ENCODE data around the gene PCGF6.
A peak's percentile ranks its signal among the peaks of the same experiment; 100 is the strongest.

Gene PCGF6

GRCh38 chr10:103353281-103353680 lies 2.3 kb upstream of the PCGF6 start:
- no peak for TF ChIP-seq CTCF (conservative IDR thresholded peaks at IDR 0.05)
- no peak overlapping the region for H3K27ac ChIP-seq

- H3K27ac ChIP-seq = peak overlapping the region; percentile 81
- no peak for TF ChIP-seq CTCF (conservative IDR thresholded peaks at IDR 0.05)
These were observed 794 bp downstream of the PCGF6 start for GRCh38 chr10:103350175-103350516.

- H3K27ac ChIP-seq = no peak overlapping the region
- TF ChIP-seq CTCF (conservative IDR thresholded peaks at IDR 0.05) = no peak
These were observed 14.6 kb downstream of the PCGF6 start for GRCh38 chr10:103336370-103336769.

GRCh38 chr10:103334567-103334966 lies 16.4 kb downstream of the PCGF6 start:
- no peak overlapping the region for H3K27ac ChIP-seq
- TF ChIP-seq CTCF (conservative IDR thresholded peaks at IDR 0.05) = no peak

- TF ChIP-seq CTCF (conservative IDR thresholded peaks at IDR 0.05) = peak; percentile 80
- no peak overlapping the region for H3K27ac ChIP-seq
These were observed 16.9 kb downstream of the PCGF6 start for GRCh38 chr10:103333934-103334520.

- no peak for TF ChIP-seq CTCF (conservative IDR thresholded peaks at IDR 0.05)
- no peak overlapping the region for H3K27ac ChIP-seq
These were observed 23.0 kb downstream of the PCGF6 start for GRCh38 chr10:103327906-103328305.

- TF ChIP-seq CTCF (conservative IDR thresholded peaks at IDR 0.05) = no peak
- no peak overlapping the region for H3K27ac ChIP-seq
These were observed 34.9 kb downstream of the PCGF6 start for GRCh38 chr10:103316087-103316486.
